H1 (cell line): ENCODE measurements around the gene PDZK1IP1. TPM values are rescaled to one million over a fixed set of nuclear protein-coding genes. Genes with fewer than 3 reads are reported as not detected.
A peak's percentile ranks its signal among the peaks of the same experiment; 100 is the strongest.

Experiments used
- CTCF ChIA-PET: fragments of 300-600 bp; sonication (Branson Sonifier 250); formaldehyde crosslinking; loops from one replicate; lab custom pipeline; 2021; ENCODE audit not compliant: partially characterized antibody; lab: Charles Lee
- POLR2A ChIA-PET: fragments of 300-600 bp; sonication (Branson Sonifier 250); formaldehyde crosslinking; loops from one replicate; lab custom pipeline; 2021; ENCODE audit warnings: inconsistent platforms; ENCODE audit not compliant: partially characterized antibody; lab: Charles Lee
- DNase-seq, 2 experiments: peaks; one replicate each; pipeline versions ENCODE4 v3.0.0 to v3.0.0-alpha.2; 2010 to 2022; ENCODE audit warnings: low spot score in 2 of 2, low read depth in 1 of 2, mixed read lengths in 1 of 2
- FAIRE-seq: peaks from 2 replicates; lab custom pipeline; 2011; peaks lifted over from hg19 to GRCh38; lab: Jason Lieb, UNC
- H2AFZ ChIP-seq: 2 replicates; pipeline ENCODE4 v1.8.1; 2012; ENCODE audit warnings: low read length, inconsistent platforms
- H2AK5ac ChIP-seq: 2 replicates; pipeline ENCODE4 v1.6.1; 2013; ENCODE audit warnings: low read depth, low read length
- H2BK120ac ChIP-seq: replicated peaks from 2 replicates; pipeline ENCODE3; 2013; ENCODE audit warnings: low read depth, low read length, inconsistent platforms
- H2BK12ac ChIP-seq: 2 replicates; pipeline ENCODE4 v1.6.1; 2013; ENCODE audit warnings: low read depth, low read length
- H2BK15ac ChIP-seq: 2 replicates; pipeline ENCODE4 v1.6.1; 2013; ENCODE audit warnings: low read length
- H2BK20ac ChIP-seq: 2 replicates; pipeline ENCODE4 v1.6.1; 2013; ENCODE audit warnings: low read length
- H2BK5ac ChIP-seq: 2 replicates; pipeline ENCODE4 v1.6.1; 2013; ENCODE audit warnings: low read depth, low read length
- H3K14ac ChIP-seq: 2 replicates; pipeline ENCODE4 v1.6.1; 2013; ENCODE audit warnings: inconsistent platforms; ENCODE audit not compliant: insufficient read length
- H3K18ac ChIP-seq: 2 replicates; pipeline ENCODE4 v1.6.1; 2013; ENCODE audit warnings: low read length; ENCODE audit errors: extremely low read depth
- H3K23ac ChIP-seq: 2 replicates; pipeline ENCODE4 v1.6.1; 2013; ENCODE audit warnings: inconsistent platforms; ENCODE audit not compliant: insufficient read length
- H3K23me2 ChIP-seq: 2 replicates; pipeline ENCODE4 v1.6.1; 2013; ENCODE audit warnings: low read depth, low read length
- H3K27ac ChIP-seq: 2 replicates; pipeline ENCODE4 v1.6.1; 2011; ENCODE audit warnings: low read depth, low read length, inconsistent platforms
- H3K27me3 ChIP-seq, 4 experiments: replicated peaks in 1 of 4; 1 replicate in 1 of 4; 2 replicates in 3 of 4; pipeline versions ENCODE4 v1.6.1 to v1.8.1; 2011 to 2013; ENCODE audit warnings: low read length in 3 of 4, mild to moderate bottlenecking in 3 of 4, inconsistent platforms in 2 of 4, mixed read lengths in 2 of 4, moderate library complexity in 1 of 4; ENCODE audit not compliant: control insufficient read depth in 3 of 4, insufficient read depth in 3 of 4; ENCODE audit errors: extremely low read depth in 1 of 4
- H3K36me3 ChIP-seq, 4 experiments: 2 replicates each; pipeline versions ENCODE4 v1.6.1 to v1.8.1; 2011 to 2013; ENCODE audit warnings: mild to moderate bottlenecking in 4 of 4, low read length in 3 of 4, moderate library complexity in 2 of 4, control low read depth in 1 of 4, inconsistent platforms in 1 of 4; ENCODE audit not compliant: insufficient read depth in 4 of 4, control insufficient read depth in 2 of 4
- H3K4ac ChIP-seq: replicated peaks from 2 replicates; pipeline ENCODE3; 2013; ENCODE audit warnings: low read length, low read depth, mixed read lengths, inconsistent platforms; ENCODE audit not compliant: insufficient read length
- H3K4me1 ChIP-seq, 4 experiments: replicated peaks in 1 of 4; 1 replicate in 1 of 4; 2 replicates in 3 of 4; pipeline versions ENCODE4 v1.6.1 to v1.8.1; 2011 to 2013; ENCODE audit warnings: low read length in 3 of 4, inconsistent platforms in 2 of 4, mixed read lengths in 1 of 4; ENCODE audit not compliant: insufficient read depth in 4 of 4, control insufficient read depth in 3 of 4
- H3K4me2 ChIP-seq, 2 experiments: 2 replicates each; pipeline versions ENCODE4 v1.6.1 to v1.8.1; 2011 to 2013; ENCODE audit warnings: low read depth in 2 of 2, low read length in 2 of 2, control low read depth in 1 of 2, inconsistent platforms in 1 of 2, mild to moderate bottlenecking in 1 of 2; ENCODE audit not compliant: insufficient read depth in 1 of 2
- H3K4me3 ChIP-seq, 4 experiments: fragments of 200-600, 300-600 bp in 1 of 4; sonication (generic), shearing (Covaris generic), sonication (Bioruptor Twin) in 1 of 4; 2 replicates each; pipeline versions ENCODE4 v1.5.1 to v1.8.1; 2011 to 2016; ENCODE audit warnings: low read length in 4 of 4, low read depth in 3 of 4, control low read depth in 2 of 4, inconsistent platforms in 2 of 4, mild to moderate bottlenecking in 2 of 4, mixed read lengths in 1 of 4, moderate library complexity in 1 of 4; ENCODE audit not compliant: insufficient read depth in 2 of 4; ENCODE audit errors: extremely low read depth in 1 of 4
- H3K56ac ChIP-seq: replicated peaks from 2 replicates; pipeline ENCODE3; 2013; ENCODE audit warnings: low read depth, mild to moderate bottlenecking, mixed read lengths, low read length, inconsistent platforms; ENCODE audit not compliant: insufficient read length
- H3K79me1 ChIP-seq: 2 replicates; pipeline ENCODE4 v1.6.1; 2013; ENCODE audit warnings: low read depth, low read length, control low read depth
- H3K79me2 ChIP-seq, 2 experiments: 2 replicates each; pipeline versions ENCODE4 v1.6.1 to v1.8.1; 2012 to 2013; ENCODE audit warnings: low read length in 2 of 2, mild to moderate bottlenecking in 2 of 2, inconsistent platforms in 1 of 2; ENCODE audit not compliant: insufficient read depth in 2 of 2, control insufficient read depth in 1 of 2
- H3K9ac ChIP-seq, 4 experiments: replicated peaks in 1 of 4; 1 replicate in 1 of 4; 2 replicates in 3 of 4; pipeline versions ENCODE4 v1.6.1 to v1.8.1; 2011 to 2013; ENCODE audit warnings: low read depth in 3 of 4, low read length in 3 of 4, control low read depth in 2 of 4, mild to moderate bottlenecking in 2 of 4, moderate library complexity in 2 of 4, inconsistent platforms in 1 of 4; ENCODE audit errors: extremely low read depth in 1 of 4
- H3K9me3 ChIP-seq, 2 experiments: 2 replicates each; pipeline versions ENCODE4 v1.6.1 to v1.8.1; 2012 to 2013; ENCODE audit warnings: mild to moderate bottlenecking in 2 of 2, moderate library complexity in 2 of 2, control low read depth in 1 of 2, inconsistent platforms in 1 of 2, low read depth in 1 of 2, low read length in 1 of 2, mixed read lengths in 1 of 2; ENCODE audit not compliant: insufficient read depth in 2 of 2
- H4K20me1 ChIP-seq, 2 experiments: replicated peaks in 1 of 2; 2 replicates each; pipeline versions ENCODE3 to v1.8.1; 2011 to 2013; ENCODE audit warnings: inconsistent platforms in 2 of 2, low read length in 2 of 2, mild to moderate bottlenecking in 1 of 2; ENCODE audit not compliant: insufficient read depth in 2 of 2, control insufficient read depth in 1 of 2
- H4K5ac ChIP-seq: 2 replicates; pipeline ENCODE4 v1.6.1; 2013; ENCODE audit warnings: low read length, low read depth, mixed read lengths, inconsistent platforms; ENCODE audit not compliant: insufficient read length
- H4K8ac ChIP-seq: 2 replicates; pipeline ENCODE4 v1.8.0; 2013; ENCODE audit warnings: mild to moderate bottlenecking, moderate library complexity, low read length, inconsistent platforms; ENCODE audit not compliant: insufficient read depth; ENCODE audit errors: extremely low read depth
- H4K91ac ChIP-seq: replicated peaks from 2 replicates; pipeline ENCODE3; 2013; ENCODE audit warnings: low read length, mixed read lengths, inconsistent platforms; ENCODE audit not compliant: insufficient read length
- CTBP2 ChIP-seq: IDR thresholded peaks from 2 replicates; pipeline ENCODE4 v1.7.0; 2011; ENCODE audit warnings: borderline replicate concordance, mild to moderate bottlenecking, moderate library complexity, mixed read lengths, low read length; ENCODE audit not compliant: insufficient read depth, insufficient read length
- EGR1 ChIP-seq: IDR thresholded peaks from 2 replicates; pipeline ENCODE4 v1.6.1; 2011; ENCODE audit warnings: low read depth, low read length, borderline replicate concordance
- EP300 ChIP-seq, 2 experiments: IDR thresholded peaks; 1 replicate in 1 of 2; 2 replicates in 1 of 2; pipeline ENCODE4 v1.6.1; 2011 to 2012; ENCODE audit warnings: low read depth in 2 of 2, low read length in 2 of 2, mild to moderate bottlenecking in 2 of 2, borderline replicate concordance in 1 of 2, inconsistent platforms in 1 of 2, moderate library complexity in 1 of 2
- HDAC6 ChIP-seq: IDR thresholded peaks from one replicate; pipeline ENCODE4 v1.7.1; 2012; ENCODE audit warnings: low read depth, mild to moderate bottlenecking, inconsistent platforms, low read length, moderate library complexity
- MAX ChIP-seq: IDR thresholded peaks from 2 replicates; pipeline ENCODE4 v1.6.1; 2012; ENCODE audit warnings: inconsistent platforms
- SAP30 ChIP-seq: fragments of 300-600 bp; sonication (generic); IDR thresholded peaks from 2 replicates; pipeline ENCODE4 v1.7.1; 2012; ENCODE audit warnings: low read length, moderate library complexity, mild to moderate bottlenecking, inconsistent platforms; ENCODE audit not compliant: insufficient read depth, insufficient replicate concordance
- SIRT6 ChIP-seq: IDR thresholded peaks from one replicate; pipeline ENCODE4 v1.7.1; 2012; ENCODE audit warnings: low read length, inconsistent platforms
- TBP ChIP-seq: IDR thresholded peaks from 2 replicates; pipeline ENCODE4 v1.6.1; 2011; ENCODE audit warnings: low read depth, low read length, improper control_type of control experiment
- TCF12 ChIP-seq: IDR thresholded peaks from 2 replicates; pipeline ENCODE4 v1.6.1; 2011; ENCODE audit warnings: low read depth, mild to moderate bottlenecking, low read length
- WGBS, 2 experiments: shearing (Covaris generic) in 1 of 2; methylation state at CpG; one replicate each; pipeline versions ENCODE4 v1.1.6 to v1.1.7; 2013 to 2015; ENCODE audit warnings: low lambda C conversion rate in 2 of 2, mixed read lengths in 2 of 2, inconsistent platforms in 1 of 2, low coverage in 1 of 2, missing lambda C conversion rate in 1 of 2; ENCODE audit not compliant: insufficient replicate concordance in 2 of 2, insufficient coverage in 1 of 2, insufficient read length in 1 of 2; ENCODE audit errors: extremely low coverage in 1 of 2, missing lambda C conversion rate in 1 of 2; 5-methylcytosine and 5-hydroxymethylcytosine counted together
- polyA plus RNA-seq, 7 experiments: library from polyadenylated mRNA; depleted of rRNA in 3 of 7; stranded (reverse) in 5 of 7; unstranded in 2 of 7; fragments of >200 nt in 5 of 7; fragments of 200-250 nt in 2 of 7; gene quantifications; 1 replicate in 5 of 7; 2 replicates in 1 of 7; 4 replicates in 1 of 7; pipeline versions ENCODE4 v1.2.1 to v1.2.3, GENCODE V29; 2011 to 2013; ENCODE audit warnings: missing spikeins in 2 of 7, mixed read lengths in 2 of 7
- total RNA-seq: library from RNA; stranded (reverse); fragmentation: NEBNext Ultra II Directional; extraction: Animal tissue kit (Norgen Biotek cat#: 25700); gene quantifications from 2 replicates; pipeline ENCODE4 v1.2.1, GENCODE V29; 2021

PDZK1IP1 gene
- total and polyA plus RNA-seq, 2 of the 8 experiments (the other 6 are each of a cell fraction or from before 2014, with no cell fraction given): 0.17 TPM; not detected in 1

DNA sequence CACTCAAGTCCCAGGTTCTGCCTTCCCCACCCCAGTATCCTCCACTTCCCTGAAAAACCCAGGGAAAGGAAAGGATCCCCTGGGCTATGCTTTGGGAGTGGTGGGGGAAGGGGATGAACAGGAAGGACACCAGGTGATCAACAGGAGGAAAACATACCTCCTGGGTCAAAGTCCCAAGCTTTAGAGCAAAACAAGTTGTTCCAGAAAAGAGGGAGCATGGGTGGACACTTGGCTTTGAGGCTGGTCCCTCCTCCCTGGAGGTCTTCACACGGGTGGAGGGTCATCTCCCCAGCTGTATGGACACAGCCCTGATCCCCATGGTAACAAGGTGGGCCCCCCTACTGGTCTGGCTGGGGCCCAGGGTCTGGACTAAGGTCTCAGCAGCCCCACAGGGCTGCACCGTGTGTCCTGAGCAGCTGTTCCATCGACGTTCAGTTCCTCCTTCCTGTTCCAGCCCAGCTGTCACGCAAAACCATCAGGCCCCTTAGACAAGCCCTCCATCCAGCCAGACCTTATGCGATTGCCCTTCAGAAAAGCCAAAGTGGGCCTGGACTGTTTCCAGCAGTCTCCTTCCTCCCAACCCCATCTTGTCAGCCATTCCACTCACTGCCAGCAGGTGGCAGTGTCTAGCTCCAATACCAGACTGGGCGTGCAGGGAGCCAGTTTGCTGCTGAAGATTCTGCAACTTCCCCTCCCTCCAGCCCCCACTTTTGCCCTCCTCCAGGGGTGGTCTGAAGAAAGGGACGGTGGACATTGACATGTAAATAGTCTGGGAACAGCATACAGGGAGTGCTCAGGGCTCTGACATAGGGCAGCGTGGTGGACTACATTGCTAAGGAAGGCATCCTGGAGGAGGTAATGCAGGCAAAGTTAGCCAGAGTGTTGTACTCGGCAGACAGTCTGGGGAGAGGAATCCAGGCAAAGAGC lies 2.9 kb upstream of the PDZK1IP1 start:
- Histone ChIP-seq H2BK5ac (no peak overlapping the region), H3K23ac (no peak overlapping the region), H4K5ac (no peak overlapping the region), H2AK5ac (no peak overlapping the region), H2BK15ac (no peak overlapping the region), H2BK20ac (no peak overlapping the region), H4K8ac (no peak overlapping the region; the same call in 1 of the 2 replicates), H3K18ac (no peak overlapping the region), H2BK12ac (no peak overlapping the region; the same call in 1 of the 2 replicates), H2BK120ac (no peak overlapping the region), H3K4me2 (peak overlapping the region in 1 of 2 experiments; percentile 42; a peak in 2 of 4 replicates), H3K4me3 (no peak overlapping the region), H3K56ac (no peak overlapping the region), H3K9me3 (no peaks in the 10 kb centered on the region), H3K27ac (no peak overlapping the region), H3K9ac (no peak overlapping the region), H4K91ac (no peak overlapping the region), H4K20me1 (no peaks in the 10 kb centered on the region), H3K23me2 (no peaks in the 10 kb centered on the region; the same call in 1 of the 2 replicates), H3K4ac (no peak overlapping the region), H3K27me3 (peaks cover 0 to 17% (median 11%) of the 10 kb centered on the region in 4 experiments; a peak in 3 of 7 replicates), H2AFZ (no peak overlapping the region), H3K4me1 (peaks cover 5 to 22% (median 12%) of the 10 kb centered on the region in 4 experiments), H3K79me1 (no peaks in the 10 kb centered on the region), H3K36me3 (no peaks in the 10 kb centered on the region), H3K14ac (no peak overlapping the region), H3K79me2 (no peaks in the 10 kb centered on the region)
- FAIRE-seq (peak; percentile 86), DNase-seq (peak; percentile 90 to 91)
- ChIA-PET POLR2A (interaction anchor here (0.6 to 2.6 kb wide), 10 partner anchors 8 to 122 kb away, joined by 3 to 10 read pairs (median 3); partner anchors contain the start of gene STIL), CTCF (interaction anchor here (0.7 to 14.2 kb wide), 31 partner anchors 9 to 630 kb away, joined by 3 to 207 read pairs (median 5); no protein-coding TSS in a partner anchor)
- 12% methylated on average over 10 of the region's 10 CpGs; no CpG with 5 or more reads in 1 of the 2 experiments for WGBS, 2 experiments
- TF ChIP-seq EP300 (IDR thresholded peaks at IDR 0.05; ENCODE audit: borderline replicate concordance in 1 of 2, low read depth in 2 of 2, low read length in 2 of 2) (peak in 1 of 2 experiments; percentile 69; a peak in 1 of 3 replicates), HDAC6 (no peak), SAP30 (peak; percentile 87), SIRT6 (no peak), MAX (peak; percentile 90), EGR1 (no peak), TCF12 (no peak), TBP (no peak; the same call in 1 of the 2 replicates), CTBP2 (peak; percentile 31)
